Heart left ventricle (tissue), 13 donors: ENCODE results near the gene MSANTD4.
"Not testable (repeated sequence)": the region's sequence is repeated elsewhere in the genome, so short reads cannot be mapped to it uniquely, and the experiment has no call there.

ENCODE experiments used
- CTCF ChIP-seq, 12 donors: fragments of 200-600 bp; sonication (generic) in 4 of 12; IDR thresholded peaks; one replicate each; pipeline versions ENCODE4 v1.5.0 to v1.8.0; 2018 to 2022; ENCODE audit warnings: antibody characterized with exemption in 12 of 12, mild to moderate bottlenecking in 5 of 12
- POLR2A ChIP-seq, 2 donors: fragments of 450-650 bp; IDR thresholded peaks; one replicate each; pipeline ENCODE4 v1.6.1; 2017; ENCODE audit warnings: antibody characterized with exemption in 2 of 2, mild to moderate bottlenecking in 2 of 2, moderate library complexity in 2 of 2
- donor health status: ischemic (EF 13 %, LVEDD 7.1; RV severe dilation, severe dysfunction).
- donor health status: DM: no; HTN: yes; CAD: no.
- donor health status: DM: no; HTN: no; CAD: no.
- donor health status: ischemic (EF 25% LVEDD 6.9; RV normal size, moderate dysfunction).
- donor health status: ischemic (EF 25% LVEDD 5.7; RV mildly dilated, moderate dysfunction).
- donor health status: ischemic (EF 35%, LVEDD 5.7; RV mildly dilated, moderate dysfunction).
- donor health status: nonischemic (EF 11% LVEDD 7.7; RV severe dilation, severe dysfunction).
- donor health status: DM: yes; HTN: yes; CAD: no.
- donor health status: PGD.
- donor health status: ischemic (EF 29% LVEDD 5.4; RV normal size, mild dysfunction).
- donor health status: nonischemic (EF 23%, LVEDD 6.1; RV moderate dilation, normal function).

DNA sequence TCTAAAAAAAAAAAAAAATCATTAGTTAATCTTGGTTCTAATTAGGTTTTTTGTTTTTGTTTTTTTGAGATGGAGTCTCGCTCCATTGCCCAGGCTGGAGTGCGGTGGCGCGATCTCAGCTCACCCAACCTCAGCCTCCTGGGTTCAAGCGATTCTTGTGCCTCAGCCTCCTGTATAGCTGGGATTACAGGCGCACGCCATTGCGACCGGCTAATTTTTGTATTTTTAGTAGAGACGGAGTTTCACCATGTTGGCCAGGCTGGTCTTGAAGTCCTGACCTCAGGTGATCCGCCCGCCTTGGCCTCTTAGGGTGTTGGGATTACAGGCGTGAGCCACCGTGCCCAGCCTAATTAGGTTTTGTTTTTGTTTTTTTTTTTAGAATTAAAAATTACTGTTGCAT is 36.3 kb upstream of the MSANTD4 start:
- not testable (repeated sequence) for TF ChIP-seq CTCF, POLR2A (IDR thresholded peaks at IDR 0.05)
